DMS114 treated with DMSO at 0.1 percent for 48 hours (cell line): ENCODE results near the gene TCHP.
"Not testable (repeated sequence)": the region's sequence is repeated elsewhere in the genome, so short reads cannot be mapped to it uniquely, and the experiment has no call there.

Experiments
- DNase-seq: peaks from one replicate; lab custom pipeline; 2025; ENCODE audit not compliant: unreplicated experiment; lab: John Stamatoyannopoulos, UW

Gene TCHP, protein sequence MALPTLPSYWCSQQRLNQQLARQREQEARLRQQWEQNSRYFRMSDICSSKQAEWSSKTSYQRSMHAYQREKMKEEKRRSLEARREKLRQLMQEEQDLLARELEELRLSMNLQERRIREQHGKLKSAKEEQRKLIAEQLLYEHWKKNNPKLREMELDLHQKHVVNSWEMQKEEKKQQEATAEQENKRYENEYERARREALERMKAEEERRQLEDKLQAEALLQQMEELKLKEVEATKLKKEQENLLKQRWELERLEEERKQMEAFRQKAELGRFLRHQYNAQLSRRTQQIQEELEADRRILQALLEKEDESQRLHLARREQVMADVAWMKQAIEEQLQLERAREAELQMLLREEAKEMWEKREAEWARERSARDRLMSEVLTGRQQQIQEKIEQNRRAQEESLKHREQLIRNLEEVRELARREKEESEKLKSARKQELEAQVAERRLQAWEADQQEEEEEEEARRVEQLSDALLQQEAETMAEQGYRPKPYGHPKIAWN

DNA sequence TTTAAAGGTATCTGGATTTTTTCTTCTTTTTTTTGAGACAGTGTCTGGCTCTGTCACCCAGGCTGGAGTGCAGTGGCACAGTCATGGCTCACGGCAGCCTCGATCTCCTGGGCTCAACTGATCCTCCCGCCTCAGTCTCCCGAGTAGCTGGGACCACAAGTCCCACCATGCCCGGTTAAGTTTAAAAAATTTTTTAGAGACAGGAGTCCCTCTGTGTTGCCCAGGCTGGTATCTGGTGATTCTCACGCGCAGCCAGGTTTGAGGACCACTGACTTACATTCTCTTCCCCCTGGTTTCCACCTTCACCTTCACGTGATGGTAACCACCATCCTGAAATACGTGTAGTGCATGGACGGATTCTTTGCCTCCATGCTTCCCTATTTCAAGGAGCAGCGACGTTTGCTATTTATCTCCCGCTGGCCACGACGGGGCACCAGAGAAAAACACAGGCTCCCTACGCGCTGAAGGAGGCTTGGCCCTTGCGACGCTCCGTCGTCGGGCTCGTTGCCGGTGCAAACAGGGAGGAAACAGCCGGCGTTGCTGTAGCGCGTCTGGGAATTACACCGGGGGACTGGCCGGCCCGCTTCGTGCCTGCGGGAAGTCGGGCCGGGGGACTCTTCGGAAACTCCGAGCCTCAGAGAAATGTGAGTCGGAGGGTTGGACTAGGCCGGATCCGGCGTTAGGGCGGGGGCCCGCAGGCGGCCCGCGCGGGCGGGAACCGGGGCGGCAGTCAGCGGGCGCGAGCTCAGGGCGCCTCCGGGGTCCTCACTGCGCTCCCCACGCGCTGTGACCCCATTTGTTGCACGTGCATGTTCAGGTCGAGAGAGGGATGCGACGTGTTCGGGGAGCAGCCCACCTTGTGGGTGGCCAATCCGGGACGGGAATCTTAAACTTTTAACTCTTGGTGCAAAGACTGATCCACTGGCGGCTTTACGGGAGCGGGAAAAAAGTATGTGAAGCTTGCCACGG, at the start of gene TCHP:
Gene TCHP, plus strand, starts transcription at position 492 of the 969 bp plus-strand sequence. CDS start 2,753 bp downstream, outside the sequence.
- peak; percentile 83 for DNase-seq

DNA sequence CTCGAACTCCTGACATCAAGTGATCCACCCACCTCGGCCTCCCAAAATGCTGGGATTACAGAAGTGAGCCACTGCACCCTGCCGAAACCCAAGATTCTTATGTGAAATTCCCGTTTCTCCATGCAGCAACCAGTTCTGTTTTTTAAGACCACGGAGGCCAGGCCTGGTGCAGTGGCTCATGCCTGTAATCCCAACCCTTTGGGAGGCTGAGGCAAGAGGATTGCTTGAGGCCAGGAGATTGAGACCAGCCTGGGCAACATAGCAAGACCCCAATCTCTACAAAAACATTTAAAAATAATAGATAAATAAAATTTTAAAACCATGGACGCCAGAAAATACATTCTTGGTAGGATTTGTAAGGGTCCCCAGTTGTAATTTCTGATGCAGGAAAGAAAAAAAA, 49.6 kb upstream of the TCHP start:
- not testable (repeated sequence) for DNase-seq

DNA sequence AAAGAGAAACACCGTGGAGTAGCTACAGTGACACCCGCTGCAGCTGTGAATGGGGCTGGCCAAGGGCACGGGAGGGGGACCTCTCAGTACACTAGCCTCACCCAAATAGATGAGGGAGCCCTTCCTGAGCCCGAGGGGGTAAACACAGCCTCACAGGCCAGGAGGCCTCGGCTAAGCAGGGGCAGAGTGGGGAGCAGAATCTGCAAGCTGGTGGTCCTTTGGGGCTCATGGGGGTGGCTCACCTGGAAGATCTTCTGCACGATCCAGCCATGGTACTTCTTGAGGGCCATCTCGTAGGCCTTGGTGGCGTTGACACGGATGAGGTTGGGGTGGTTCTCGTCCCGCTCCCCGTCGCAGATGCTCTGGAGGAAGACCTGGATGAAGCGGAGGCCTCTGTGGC, 44.7 kb upstream of the TCHP start:
- no peak for DNase-seq

DNA sequence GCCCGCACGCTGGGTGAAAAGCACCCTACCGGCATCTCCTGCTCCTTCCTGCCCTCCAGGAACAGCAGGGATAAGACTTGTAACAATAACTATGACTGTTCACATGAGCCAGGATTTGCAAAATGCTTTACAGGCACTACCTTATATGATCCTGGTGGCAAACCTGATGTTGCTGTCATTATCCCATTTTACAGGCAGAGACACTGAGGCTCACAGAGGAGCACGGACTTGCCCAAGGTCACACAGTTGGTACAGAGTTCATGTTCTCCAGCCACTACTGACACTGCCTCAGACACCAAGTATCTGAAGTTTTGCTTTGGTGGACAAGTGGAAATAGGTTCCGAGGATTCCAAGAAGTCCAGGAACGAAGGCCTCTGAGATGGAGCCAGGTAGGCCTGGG, 42.4 kb upstream of the TCHP start:
- no peak for DNase-seq

DNA sequence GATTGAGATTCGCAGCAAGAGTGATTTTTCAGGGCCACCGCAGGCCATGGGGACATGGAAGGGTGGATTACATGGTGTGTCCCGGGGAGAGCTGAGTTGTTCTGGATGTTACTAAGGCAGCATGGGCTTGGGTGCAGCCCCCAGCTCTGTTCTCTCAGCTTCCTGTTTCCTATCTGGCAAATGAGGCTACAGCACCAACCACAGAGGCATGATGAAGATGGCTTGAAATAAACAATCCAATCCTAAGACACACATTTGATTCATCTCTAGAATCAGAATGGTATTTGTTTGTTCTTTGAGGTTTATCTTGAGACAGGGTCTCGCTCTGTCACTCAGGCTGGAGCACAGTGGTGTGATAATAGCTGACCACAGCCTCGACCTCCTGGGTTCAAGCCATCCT, 41.3 kb upstream of the TCHP start:
- no peak for DNase-seq

DNA sequence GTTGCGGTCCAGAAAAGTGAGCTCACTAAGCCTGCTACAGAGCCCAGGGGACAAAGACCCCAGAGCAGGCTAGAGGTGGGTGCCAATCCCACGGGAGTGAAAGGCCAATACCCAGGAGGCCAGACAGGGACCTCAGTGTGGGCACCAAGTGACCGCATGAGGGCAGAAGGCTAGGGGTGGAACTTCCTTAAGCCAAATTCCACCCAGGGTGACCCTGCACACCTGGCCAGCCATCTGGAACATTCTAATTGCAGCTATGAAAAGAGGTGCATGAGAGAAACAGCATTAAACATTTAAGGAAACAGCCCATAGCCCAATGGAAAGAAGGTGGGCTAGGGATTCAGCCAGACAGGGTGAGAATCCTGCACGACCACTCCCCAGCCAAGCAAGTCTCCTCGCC, 39.1 kb upstream of the TCHP start:
- no peak for DNase-seq

DNA sequence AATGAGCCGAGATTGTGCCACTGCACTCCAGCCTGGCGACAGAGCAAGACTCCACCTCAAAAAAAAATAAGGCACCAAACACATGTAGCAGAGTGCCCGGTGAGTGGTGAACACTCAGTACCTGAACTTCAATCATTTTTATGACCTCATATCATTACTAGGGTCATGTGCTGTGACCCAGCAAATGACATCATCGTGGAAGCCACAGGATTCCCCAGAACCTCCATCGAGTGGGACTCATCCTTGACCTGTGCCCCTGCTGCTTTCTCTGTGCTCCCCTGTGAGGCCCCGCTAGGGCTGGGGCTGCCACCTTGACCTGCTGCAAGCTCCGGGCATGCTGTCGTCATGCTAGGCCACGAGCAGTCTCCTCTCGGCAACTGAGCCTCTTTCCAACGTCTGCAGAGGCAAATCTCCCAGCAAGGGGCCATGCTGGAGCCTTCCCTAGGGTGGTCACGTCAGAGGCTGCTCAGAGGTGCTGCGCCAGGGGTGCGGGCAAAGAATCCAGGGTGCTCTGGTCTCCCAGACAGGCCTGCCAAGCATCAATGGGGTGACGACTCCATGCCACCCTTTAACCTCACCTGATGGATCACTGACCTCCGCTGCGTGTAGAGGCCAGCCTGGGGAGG, 38.3 kb upstream of the TCHP start:
- no peak for DNase-seq

DNA sequence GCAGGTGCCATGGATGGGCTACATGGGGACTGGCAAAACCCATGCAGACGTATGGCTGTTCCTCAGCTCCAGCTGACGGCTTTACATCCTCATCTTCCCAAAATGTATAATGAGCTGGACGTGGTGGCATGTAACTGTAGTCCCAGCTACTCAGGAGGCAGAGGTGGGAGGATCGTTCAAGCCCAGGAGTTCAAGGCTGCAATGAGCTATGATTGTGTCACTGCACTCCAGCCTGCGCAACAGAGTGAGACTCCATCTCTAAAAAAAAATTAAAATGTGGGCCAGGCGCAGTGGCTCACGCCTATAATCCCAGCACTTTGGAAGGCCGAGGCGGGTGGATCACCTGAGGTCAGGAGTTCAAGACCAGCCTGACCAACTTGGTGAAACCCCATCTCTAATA, 37.6 kb upstream of the TCHP start:
- DNase-seq, result not testable (repeated sequence)

DNA sequence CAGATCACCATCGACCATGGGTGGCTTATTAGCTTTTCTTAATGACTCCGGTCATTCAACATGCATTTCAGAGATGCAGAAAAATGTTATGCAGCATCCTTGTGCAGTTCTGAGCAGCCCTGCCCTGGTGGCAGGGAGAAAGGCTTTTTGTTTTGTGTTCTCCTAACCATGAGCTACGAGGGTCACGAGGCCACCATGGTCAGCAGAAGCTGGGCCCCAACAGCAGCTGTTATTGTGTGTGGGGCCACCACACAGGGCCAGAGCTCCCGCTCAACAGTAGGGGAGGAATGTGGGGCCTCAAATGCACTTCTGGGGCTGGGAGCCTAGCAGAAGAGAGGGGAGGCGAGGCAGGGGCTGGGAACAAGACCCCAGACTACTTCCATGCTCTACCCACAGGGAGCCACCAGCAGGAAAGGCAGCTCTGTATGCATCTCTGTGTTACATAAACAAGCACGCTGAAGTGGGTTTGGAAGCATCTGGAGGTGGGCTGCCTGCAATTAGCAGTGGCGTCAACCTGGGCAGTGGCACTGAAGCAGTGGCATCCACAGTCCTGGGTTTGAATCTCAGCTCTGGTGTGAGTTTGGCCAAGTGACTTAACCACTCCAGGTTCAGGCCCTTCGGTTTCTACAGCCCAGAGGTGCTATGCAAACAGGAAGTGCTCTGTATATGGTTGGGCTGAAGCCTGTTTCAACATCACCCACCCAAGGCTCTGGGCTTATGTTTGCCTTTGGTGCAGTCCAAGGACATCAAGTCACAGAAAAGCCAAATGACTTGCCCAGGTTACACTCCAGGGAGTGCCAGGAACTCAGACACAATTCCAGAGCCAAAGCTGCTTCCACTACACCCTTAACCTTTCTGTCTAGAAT, 36.0 kb upstream of the TCHP start:
- no peak for DNase-seq

DNA sequence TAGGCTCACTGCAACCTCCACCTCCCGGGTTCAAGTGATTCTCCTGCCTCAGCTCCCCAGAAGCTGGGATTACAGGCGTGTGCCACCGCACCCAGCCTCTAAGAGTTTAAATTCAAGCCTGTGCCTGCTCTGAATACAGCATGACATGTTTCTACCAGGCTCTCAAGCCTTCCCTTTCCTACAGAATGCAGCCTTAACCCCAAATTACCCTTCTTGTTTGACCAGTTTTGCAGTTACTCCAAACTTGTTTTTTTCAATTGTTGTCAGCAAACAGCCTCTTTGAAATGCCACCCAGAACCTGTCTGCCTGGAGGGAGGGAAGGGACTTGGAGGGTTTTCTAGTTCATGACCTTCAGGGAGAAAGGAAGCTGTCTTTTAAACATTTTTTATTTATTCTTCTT, 35.2 kb upstream of the TCHP start:
- DNase-seq, result no peak

DNA sequence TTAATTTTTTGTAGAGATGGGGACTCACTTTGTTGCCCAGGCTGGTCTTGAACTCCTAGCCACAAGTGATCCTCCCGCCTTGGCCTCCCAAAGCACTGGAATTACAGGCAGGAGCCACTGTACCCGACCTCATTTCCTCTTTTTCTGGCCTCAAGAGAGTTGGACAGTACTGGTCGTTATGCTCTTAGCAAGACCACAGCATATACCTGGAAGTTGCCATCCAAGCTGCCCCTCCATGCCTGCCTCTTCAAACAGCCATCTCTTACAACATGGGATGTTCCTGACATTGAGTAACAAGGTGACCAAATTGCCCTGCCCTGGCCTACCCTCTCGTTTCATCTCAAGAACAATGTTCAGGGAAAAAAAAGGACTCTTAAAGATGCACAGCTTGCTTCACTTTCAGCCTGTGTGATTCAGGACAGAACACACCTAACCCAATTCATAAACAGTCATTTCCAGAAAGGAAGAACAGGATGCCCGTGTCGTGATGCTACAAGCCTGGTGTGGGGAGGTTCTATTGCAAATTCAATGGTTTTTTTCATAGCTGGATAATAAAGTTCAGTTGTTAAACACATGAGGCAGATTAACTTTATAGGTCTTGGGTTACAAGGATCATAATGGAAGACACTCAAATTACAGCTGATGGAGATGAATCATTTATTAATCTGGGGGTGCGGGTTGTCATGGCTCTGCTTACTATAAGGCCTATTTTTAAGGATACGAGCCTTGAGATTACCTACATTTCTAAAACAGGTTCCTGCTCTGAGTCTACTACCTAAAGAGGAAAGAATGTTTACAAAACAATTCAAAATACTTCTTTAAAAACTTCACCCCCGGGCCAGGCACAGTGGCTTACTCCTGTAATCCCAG, 31.7 kb upstream of the TCHP start:
- DNase-seq, result no peak

DNA sequence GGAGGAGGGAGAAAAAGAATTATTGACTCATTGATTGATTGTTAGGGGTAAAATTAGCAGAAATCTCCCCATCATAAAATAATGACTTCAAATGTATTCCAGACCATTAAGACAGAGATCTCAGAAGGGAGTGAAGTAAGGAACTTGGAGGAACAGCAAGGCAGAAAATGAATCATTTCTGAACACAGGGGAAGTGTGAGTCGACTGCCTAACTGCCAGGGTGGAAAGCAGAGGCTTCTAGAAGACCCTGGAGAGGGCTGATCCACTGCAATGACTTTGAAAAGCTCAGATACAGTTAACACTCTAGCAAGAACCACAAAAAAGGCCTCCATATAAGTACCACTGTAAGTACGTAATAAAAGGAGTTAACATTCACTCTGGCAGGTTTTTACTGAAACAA, 29.4 kb upstream of the TCHP start:
- no peak for DNase-seq

DNA sequence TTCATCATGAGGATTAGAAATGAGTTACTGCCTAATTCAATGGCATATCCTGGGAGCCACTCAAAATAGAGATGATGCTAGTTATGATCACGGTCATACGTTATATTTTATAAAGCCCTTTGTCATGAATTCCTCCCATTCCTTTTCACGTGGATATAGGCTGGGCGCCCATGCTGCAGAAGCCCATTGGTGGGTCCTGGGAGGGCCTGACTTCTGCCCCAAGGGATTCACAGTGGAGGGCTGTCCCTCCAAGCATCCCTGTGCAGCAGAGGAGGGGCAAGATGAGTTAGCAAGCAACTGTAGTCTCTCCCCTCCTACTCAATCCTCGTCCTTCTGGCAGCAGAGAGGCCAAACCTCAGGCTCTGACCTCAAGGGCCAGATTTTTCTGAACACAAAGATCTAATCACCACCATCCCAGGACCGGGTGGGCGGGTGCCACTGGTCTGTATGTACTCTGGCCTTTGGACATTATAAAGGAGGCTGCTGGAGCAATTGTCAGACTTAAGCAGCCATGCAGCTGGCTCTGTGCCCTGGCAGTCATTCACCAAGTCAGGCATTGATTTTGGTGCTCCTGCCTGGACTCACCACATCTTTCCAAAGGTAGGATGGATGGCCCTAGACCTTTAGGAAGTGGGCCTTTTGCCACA, 28.3 kb upstream of the TCHP start:
- DNase-seq, result no peak

DNA sequence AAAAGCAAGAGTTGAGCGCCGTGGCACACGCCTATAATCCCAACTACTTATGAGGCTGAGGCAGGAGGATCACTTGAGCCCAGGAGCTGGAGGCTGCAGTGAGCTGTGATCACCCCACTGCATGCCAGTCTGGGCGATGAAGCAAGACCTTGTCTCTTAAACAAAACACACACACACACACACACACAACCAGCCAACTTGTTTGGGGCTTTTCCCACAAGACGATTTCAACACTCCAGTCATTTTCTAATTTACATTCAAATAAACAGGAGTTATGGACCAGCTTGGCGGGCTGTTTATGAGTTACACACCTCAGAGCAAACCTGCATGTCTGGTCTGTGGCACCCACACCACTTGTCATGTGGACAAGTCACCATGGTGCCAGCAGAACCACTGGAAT, 26.4 kb upstream of the TCHP start:
- no peak for DNase-seq

DNA sequence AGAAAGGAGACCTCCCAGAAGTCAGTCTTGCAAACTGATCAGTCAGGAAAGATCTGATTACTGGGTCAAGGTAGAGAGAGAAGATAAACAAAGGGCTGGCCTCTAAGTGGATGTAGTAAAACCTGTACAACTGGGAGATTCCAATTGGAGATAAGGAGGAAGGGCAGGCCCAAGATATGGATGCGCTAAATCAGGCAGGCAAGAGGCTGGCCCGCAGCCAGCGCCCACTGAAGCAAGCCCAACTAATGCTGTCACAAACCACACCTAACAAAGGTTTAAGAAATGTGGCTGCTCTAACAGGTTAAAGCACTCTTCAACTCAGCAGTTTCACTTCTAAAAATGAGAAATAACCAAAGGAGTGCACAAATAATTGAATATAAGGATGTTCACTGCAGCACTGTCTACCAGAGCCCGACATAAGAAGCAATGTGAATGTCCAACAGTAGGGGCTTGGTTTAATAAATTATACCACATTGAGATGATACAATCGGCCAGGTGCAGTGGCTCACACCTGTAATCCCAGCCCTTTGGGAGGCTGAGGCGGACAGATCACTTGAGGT, 24.4 kb upstream of the TCHP start:
- DNase-seq, result no peak

DNA sequence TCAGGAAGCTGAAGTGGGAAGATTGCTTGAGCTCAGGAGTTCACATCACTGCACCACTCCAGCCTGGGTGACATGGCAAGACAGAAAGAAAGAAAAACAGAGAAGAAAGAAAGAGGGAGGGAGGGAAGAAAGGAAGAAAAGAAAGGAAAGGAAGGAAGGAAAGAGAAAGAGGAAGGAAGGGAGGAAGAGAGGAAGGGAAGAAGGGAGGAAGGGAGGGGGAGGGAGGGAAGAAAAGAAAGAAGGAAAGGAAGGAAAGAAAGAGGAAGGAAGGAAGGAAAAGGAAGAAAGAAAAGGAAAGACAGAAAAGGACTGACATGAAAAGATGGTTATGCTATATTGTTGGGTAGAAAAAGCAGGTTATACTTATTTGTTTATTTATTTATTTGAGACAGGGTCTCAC, 23.7 kb upstream of the TCHP start:
- DNase-seq, result no peak

DNA sequence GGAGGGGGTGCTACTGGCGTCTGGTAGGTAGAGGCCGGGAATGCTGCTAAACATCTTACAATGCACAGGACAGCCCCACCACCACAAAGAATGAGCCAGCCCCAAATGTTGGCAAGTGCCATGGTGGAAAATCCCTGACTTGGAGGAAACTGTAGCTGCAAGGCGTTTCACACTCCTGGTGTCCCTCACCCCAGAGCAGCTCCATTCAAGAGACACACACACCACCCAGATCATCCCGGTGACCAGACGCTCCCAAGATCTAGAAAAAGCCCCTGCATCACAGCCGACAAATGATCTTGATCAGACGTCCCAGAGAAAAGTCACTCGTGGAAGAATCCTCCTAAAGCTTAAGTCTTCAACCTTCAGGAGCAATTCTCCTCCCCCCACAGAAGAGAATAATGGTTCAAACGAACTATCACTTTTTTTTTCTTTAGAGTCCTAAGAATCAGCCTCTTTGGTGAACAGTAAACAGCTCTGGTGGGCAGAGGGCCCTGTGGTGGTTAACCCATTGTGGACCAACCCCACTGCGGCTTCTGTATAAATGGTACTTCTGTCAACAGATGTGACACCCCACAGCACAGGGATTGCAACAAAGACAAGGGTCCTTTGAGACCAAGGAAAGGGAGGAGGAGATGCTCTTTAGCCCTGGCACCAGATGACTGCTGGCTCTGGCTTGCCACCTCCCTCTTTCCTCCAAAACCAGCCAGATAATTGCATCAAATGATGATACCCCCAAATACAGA, 22.4 kb upstream of the TCHP start:
- no peak for DNase-seq

DNA sequence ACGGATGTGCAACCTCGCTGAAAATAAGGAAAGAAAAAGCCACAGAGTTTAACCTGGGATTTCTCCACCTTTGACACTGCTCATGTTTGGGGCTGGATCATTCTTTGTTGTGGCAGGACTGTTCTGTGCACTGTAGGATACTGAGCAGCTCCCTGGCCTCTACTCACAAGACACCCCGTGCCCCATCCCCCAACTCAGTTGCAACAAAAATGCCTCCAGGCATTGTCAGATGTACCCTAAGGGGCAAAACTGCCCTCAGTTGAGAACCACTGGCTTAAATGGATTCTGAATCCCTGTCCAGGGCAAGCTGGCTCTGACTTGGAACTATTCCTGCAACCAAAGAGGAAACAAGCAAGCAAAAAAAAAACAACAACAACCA, 21.8 kb upstream of the TCHP start:
- DNase-seq, result no peak
